PC-9 (cell line): Measurements from ENCODE around the gene TMEM240.

Source experiments
- EZH2 ChIP-seq: fragments of 200-600 bp; sonication (generic); IDR thresholded peaks from 2 replicates; pipeline ENCODE4 v1.8.0; 2017; ENCODE audit warnings: antibody characterized with exemption, low read depth
- TF ChIP-seq, protein P1 (sequence below): fragments of 200-600 bp; sonication (generic); conservative IDR thresholded peaks from 2 replicates; pipeline ENCODE4 v1.6.1; 2017; ENCODE audit warnings: mixed run types, antibody characterized with exemption, mild to moderate bottlenecking, moderate library complexity

DNA sequence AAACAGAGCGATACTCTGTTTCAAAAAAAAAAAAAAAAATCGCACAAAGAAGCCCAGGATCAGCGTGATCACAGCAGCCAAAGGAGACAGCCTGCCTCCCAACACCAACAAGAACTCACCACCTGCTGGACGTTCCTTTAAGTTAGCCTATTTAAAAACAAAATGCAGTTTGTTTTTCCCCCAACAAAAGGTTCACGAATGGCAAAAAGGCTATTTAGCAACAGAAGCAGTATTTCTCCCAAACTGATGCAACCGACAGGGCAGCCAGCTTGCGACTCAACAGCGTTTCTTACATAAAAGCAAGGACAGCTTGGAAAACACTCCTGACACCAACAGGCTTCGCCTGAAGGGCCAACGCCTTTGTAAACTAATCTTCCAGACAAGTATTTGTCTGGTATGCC lies 27.5 kb upstream of the TMEM240 start:
- TF ChIP-seq, protein P1, sequence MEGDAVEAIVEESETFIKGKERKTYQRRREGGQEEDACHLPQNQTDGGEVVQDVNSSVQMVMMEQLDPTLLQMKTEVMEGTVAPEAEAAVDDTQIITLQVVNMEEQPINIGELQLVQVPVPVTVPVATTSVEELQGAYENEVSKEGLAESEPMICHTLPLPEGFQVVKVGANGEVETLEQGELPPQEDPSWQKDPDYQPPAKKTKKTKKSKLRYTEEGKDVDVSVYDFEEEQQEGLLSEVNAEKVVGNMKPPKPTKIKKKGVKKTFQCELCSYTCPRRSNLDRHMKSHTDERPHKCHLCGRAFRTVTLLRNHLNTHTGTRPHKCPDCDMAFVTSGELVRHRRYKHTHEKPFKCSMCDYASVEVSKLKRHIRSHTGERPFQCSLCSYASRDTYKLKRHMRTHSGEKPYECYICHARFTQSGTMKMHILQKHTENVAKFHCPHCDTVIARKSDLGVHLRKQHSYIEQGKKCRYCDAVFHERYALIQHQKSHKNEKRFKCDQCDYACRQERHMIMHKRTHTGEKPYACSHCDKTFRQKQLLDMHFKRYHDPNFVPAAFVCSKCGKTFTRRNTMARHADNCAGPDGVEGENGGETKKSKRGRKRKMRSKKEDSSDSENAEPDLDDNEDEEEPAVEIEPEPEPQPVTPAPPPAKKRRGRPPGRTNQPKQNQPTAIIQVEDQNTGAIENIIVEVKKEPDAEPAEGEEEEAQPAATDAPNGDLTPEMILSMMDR = no peak
- TF ChIP-seq EZH2 = no peak
